Ovary (tissue), 9 donors: ENCODE measurements around the gene CENPP. TPM values are rescaled to one million over a fixed set of nuclear protein-coding genes. Genes with fewer than 3 reads are reported as not detected.

Experiments
- DNase-seq, 5 donors: peaks; one replicate each; pipeline ENCODE4 v3.0.0-alpha.2; 2019 to 2020
- H3K27ac ChIP-seq, 2 donors: fragments of 200-600 bp; one replicate each; pipeline versions ENCODE4 v1.5.1 to v1.8.0; 2019 to 2022
- H3K27me3 ChIP-seq: fragments of 200-600 bp; one replicate; pipeline ENCODE4 v1.8.0; 2022
- H3K36me3 ChIP-seq: fragments of 200-600 bp; sonication (generic); one replicate; pipeline ENCODE4 v1.5.1; 2019
- H3K4me1 ChIP-seq: one replicate; pipeline ENCODE4 v1.8.1; 2013; ENCODE audit warnings: mild to moderate bottlenecking, moderate library complexity; ENCODE audit not compliant: insufficient read depth
- H3K4me3 ChIP-seq: fragments of 200-600 bp; sonication (generic); one replicate; pipeline ENCODE4 v1.5.1; 2017
- H3K9me3 ChIP-seq, 2 donors: fragments of 200-600 bp in 1 of 2; sonication (generic) in 1 of 2; one replicate each; pipeline versions ENCODE4 v1.5.1 to v1.8.1; 2013 to 2019; ENCODE audit warnings: mild to moderate bottlenecking in 1 of 2, moderate library complexity in 1 of 2
- EP300 ChIP-seq: sonication (generic); formaldehyde crosslinking; IDR thresholded peaks from one replicate; pipeline ENCODE4 v1.6.1; 2017; ENCODE audit warnings: antibody characterized with exemption
- POLR2A ChIP-seq: fragments of 450-650 bp; IDR thresholded peaks from one replicate; pipeline ENCODE4 v1.6.1; 2017; ENCODE audit warnings: antibody characterized with exemption, mild to moderate bottlenecking, moderate library complexity
- WGBS, 3 donors: extraction: QIAGEN DNeasy Blood & Tissue Kit in 1 of 3; methylation state at CpG; one replicate each; pipeline versions ENCODE4 v1.1.5 to v1.1.7; 2013 to 2017; 5-methylcytosine and 5-hydroxymethylcytosine counted together
- intact Hi-C, 4 donors: fragments of 100-400 bp; cut with DNase I; formaldehyde crosslinking; loops; one replicate each; pipeline versions ENCODE4 v1.11.0 to v1.15.1; 2022 to 2023
- polyA plus RNA-seq, 2 donors: library from polyadenylated mRNA; stranded (reverse); fragments of 200-250 nt in 1 of 2; fragments of 350-450 nt in 1 of 2; fragmentation: Illumina TruSeq in 1 of 2; extraction: RNeasy Lipid Tissue Mini Kit (QIAGEN cat#74804) in 1 of 2; gene quantifications; one replicate each; pipeline ENCODE4 v1.2.3, GENCODE V29; 2013 to 2014
- total RNA-seq, 7 donors: library from RNA; depleted of rRNA in 2 of 7; stranded (reverse); fragments of >200 nt in 2 of 7; fragmentation: NEBNext Ultra II Directional in 3 of 7; extraction: Animal tissue kit (Norgen Biotek cat#: 25700) in 3 of 7; gene quantifications; one replicate each; pipeline versions ENCODE4 v1.1.0 to v1.2.4, GENCODE V29; 2016 to 2023
- TF ChIP-seq, protein P1 (sequence below), 3 donors: fragments of 450-650 bp in 2 of 3; fragments of 200-600 bp in 1 of 3; IDR thresholded peaks; one replicate each; pipeline versions ENCODE4 v1.5.1 to v1.8.0; 2016 to 2022; ENCODE audit warnings: antibody characterized with exemption in 3 of 3, mild to moderate bottlenecking in 1 of 3
- donor health status: DM: no; HTN: no; CAD: no; lungs with moderate emphysema.
- donor health status: DM: no; HTN: no; CAD: no.
- donor health status: Bipolar disorder and iron deficiency.
- donor health status: DM: yes; HTN: yes; CAD: no.
- donor health status: DM: no; HTN: no; CAD: no.
- donor health status: DM: yes; HTN: yes; CAD: no.

Gene CENPP
- total and polyA plus RNA-seq, 9 donors: 1.4 to 9.5 (median 5.8) TPM

DNA sequence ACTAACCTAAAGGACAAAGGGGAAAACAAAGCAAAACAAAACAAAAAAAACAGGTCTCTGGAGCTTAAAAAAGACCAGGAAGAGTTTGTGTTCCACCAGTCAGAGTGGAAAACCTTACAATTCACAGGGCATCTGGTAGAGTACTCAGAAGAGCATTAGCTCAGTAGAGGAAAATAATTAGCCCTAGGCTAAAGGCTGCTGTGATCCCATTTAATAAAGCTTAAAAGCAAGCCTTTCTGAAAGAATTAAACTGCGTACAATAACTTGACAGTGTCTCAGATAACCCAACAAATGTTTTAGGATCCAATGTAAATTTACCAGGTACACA is 202.7 kb downstream of the CENPP start:
- Histone ChIP-seq H3K36me3 (no peaks in the 10 kb centered on the region), H3K9me3 (peaks cover 0 to 3% of the 10 kb centered on the region in 2 donors), H3K4me1 (peaks cover 3% of the 10 kb centered on the region), H3K27me3 (no peaks in the 10 kb centered on the region), H3K4me3 (no peak overlapping the region), H3K27ac (no peak overlapping the region)
- WGBS, 3 donors: 89 to 97% (median 97%) methylated on average over 1 of the region's 1 CpG
- TF ChIP-seq, protein P1, sequence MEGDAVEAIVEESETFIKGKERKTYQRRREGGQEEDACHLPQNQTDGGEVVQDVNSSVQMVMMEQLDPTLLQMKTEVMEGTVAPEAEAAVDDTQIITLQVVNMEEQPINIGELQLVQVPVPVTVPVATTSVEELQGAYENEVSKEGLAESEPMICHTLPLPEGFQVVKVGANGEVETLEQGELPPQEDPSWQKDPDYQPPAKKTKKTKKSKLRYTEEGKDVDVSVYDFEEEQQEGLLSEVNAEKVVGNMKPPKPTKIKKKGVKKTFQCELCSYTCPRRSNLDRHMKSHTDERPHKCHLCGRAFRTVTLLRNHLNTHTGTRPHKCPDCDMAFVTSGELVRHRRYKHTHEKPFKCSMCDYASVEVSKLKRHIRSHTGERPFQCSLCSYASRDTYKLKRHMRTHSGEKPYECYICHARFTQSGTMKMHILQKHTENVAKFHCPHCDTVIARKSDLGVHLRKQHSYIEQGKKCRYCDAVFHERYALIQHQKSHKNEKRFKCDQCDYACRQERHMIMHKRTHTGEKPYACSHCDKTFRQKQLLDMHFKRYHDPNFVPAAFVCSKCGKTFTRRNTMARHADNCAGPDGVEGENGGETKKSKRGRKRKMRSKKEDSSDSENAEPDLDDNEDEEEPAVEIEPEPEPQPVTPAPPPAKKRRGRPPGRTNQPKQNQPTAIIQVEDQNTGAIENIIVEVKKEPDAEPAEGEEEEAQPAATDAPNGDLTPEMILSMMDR (IDR thresholded peaks at IDR 0.05): no peak
- no peak for TF ChIP-seq POLR2A
- DNase-seq: no peak
- intact Hi-C loops: no loop called here

DNA sequence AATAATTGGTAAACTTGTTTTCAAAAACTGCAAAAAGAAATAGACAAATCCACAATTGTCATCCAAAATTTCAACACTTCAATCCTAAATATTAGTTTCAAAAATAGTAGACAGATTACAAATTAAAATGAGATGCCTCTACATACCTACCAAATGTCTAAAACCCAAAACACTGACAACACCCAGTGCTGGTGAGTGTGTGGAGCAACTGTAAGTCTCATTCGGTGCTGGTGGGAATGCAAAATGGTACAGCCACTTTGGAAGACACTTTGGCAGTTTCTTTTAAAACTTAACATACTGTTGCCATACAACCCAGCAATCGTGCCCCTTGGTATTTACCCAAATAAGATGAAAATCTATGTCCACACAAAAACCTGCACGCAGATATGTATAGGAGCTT is 203.4 kb downstream of the CENPP start:
- Histone ChIP-seq H3K27ac (no peak overlapping the region), H3K4me1 (peaks cover 3% of the 10 kb centered on the region), H3K9me3 (peaks cover 0 to 3% of the 10 kb centered on the region in 2 donors), H3K27me3 (no peaks in the 10 kb centered on the region), H3K4me3 (no peak overlapping the region), H3K36me3 (no peaks in the 10 kb centered on the region)
- WGBS, 3 donors: 96 to 99% (median 98%) methylated on average over 3 of the region's 3 CpGs
- intact Hi-C loops: no loop called here
- no peak for DNase-seq
- no peak for TF ChIP-seq POLR2A
- TF ChIP-seq, protein P1 (IDR thresholded peaks at IDR 0.05): no peak
- TF ChIP-seq EP300: no peak

DNA sequence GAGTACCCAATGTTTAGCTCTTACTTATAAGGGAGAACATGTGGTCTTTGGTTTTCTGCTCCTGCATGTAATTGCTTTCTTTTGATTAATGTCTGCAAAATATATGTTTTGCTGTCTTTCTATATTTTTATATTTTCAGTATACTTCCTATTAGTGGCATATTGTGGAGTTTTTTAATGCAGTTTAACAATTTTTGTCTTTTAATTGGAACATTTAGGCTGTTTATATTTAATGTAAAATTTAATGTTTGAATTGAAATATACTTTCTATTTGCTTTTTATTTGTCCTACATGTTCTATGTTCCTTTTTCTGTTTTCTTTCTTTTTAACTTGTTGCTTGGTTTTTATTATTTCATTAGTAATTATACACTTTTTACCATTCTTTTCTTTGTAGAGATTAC is 205.1 kb downstream of the CENPP start:
- Histone ChIP-seq H3K9me3 (peaks cover 0 to 3% of the 10 kb centered on the region in 2 donors), H3K4me3 (no peak overlapping the region), H3K4me1 (peaks cover 3% of the 10 kb centered on the region), H3K36me3 (no peaks in the 10 kb centered on the region), H3K27me3 (no peaks in the 10 kb centered on the region), H3K27ac (no peak overlapping the region)
- no peak for DNase-seq
- TF ChIP-seq POLR2A (no peak), EP300 (no peak)
- TF ChIP-seq, protein P1 (IDR thresholded peaks at IDR 0.05): no peak
- intact Hi-C loops: loop anchor here in 1 of 4 donors (10.0 kb wide), 1 partner anchor 64 kb away; no protein-coding TSS in a partner anchor

DNA sequence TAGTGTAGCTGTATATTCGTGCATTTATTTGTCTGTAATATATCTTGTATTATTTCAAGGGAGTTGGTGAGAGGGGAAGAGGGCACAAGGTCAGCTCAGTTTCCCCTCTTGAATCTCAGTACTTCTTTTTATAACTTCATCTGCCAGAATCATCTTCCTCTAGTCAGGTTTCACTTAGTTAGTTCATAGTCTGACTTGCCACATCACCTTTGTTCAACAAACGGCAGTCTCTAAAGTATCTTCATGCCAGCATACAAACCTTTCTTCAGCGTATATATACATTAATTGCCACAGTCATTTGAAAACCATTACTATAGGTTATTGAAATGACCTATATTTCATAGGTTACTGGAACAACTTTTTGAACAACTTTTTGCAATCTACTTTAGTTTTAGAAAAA is 208.5 kb downstream of the CENPP start:
- intact Hi-C loops: loop anchor here in 1 of 4 donors (10.0 kb wide), 1 partner anchor 61 kb away; no protein-coding TSS in a partner anchor
- DNase-seq: no peak
- no peaks in the 10 kb centered on the region for H3K36me3 ChIP-seq

More for the DNA sequence above, 208.5 kb downstream of the CENPP start:
- H3K27ac ChIP-seq: peak overlapping the region in 1 of 2 donors; percentile 66
- no peaks in the 10 kb centered on the region for H3K27me3 ChIP-seq
- peak overlapping the region; percentile 35 for H3K4me3 ChIP-seq
- TF ChIP-seq, protein P1 (IDR thresholded peaks at IDR 0.05): no peak
- TF ChIP-seq EP300: no peak
- TF ChIP-seq POLR2A: no peak
- peaks cover 4% of the 10 kb centered on the region for H3K4me1 ChIP-seq
- no peaks in the 10 kb centered on the region for H3K9me3 ChIP-seq
- 69 to 94% (median 75%) methylated on average over 3 of the region's 3 CpGs for WGBS, 3 donors
